ENCODE measurements around the gene TRIO.

GRCh38 chr5:14507156-14507941 lies 364.2 kb downstream of the TRIO start:
- TF ChIP-seq CTCF (IDR thresholded peaks at IDR 0.05) (no peak), POLR2A (IDR thresholded peaks at IDR 0.05) (no peak)
